ENCODE results near the gene SMAD7. TPM values are rescaled to one million over a fixed set of nuclear protein-coding genes. Genes with fewer than 3 reads are reported as not detected.

The SMAD7 gene
- total RNA-seq, 1 donor from 2014 or later = 34.6 TPM

DNA sequence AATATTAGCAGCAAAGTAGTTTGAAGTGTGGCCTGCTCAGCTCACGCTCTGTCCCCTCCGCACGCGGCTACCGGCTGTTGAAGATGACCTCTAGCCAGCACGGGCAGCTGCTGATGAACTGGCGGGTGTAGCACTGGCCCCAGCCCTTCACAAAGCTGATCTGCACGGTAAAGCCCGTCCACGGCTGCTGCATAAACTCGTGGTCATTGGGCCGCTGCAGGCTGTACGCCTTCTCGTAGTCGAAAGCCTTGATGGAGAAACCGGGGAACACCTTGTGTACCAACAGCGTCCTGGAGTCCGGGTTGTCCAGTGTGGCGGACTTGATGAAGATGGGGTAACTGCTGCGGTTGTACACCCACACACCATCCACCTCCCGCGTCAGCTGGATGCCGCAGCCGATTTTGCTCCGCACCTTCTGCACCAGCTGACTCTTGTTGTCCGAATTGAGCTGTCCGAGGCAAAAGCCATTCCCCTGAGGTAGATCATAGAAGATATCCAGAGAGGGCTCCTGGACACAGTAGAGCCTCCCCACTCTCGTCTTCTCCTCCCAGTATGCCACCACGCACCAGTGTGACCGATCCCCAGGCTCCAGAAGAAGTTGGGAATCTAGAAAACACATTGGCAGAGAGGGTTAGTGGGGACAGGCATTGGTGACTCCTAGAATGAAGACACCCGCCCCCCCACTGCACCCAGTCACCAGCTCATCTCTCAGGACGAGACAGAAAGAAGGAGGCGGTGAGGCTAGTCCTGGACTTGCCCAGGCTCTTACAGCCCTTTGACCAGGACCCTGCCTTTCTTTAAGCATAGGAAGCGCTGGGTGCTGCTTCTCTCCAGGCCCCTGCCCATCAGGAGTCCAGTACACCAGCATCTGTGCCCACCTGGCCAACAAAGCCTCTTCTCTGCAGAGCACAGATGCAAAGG is 29.2 kb downstream of the SMAD7 start:
- intact Hi-C loops (cut with micrococcal nuclease) = no loop called here

GRCh38 chr18:48920408-48921038 is 30.2 kb downstream of the SMAD7 start:
- intact Hi-C loops (cut with micrococcal nuclease) = no loop called here

DNA sequence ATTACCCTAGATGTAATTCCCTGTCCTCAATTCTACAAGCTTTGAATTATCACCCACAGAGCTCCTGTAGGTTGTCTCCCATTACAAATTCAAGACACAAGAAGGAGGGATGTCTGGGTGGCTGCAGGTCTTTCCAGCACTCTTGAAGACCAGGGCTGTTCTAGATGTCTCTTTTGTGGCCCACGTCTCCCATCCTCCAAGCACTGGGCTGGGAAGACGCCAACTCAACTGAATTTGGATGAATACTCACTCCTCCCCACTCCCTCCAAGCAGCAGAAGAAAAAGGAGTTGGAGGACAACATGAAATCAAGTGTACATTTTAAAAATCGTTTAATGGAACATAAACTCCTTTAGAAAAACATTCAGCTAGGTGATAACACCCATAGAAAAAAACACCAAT is 31.2 kb downstream of the SMAD7 start:
- intact Hi-C loops (cut with micrococcal nuclease) = no loop called here

DNA sequence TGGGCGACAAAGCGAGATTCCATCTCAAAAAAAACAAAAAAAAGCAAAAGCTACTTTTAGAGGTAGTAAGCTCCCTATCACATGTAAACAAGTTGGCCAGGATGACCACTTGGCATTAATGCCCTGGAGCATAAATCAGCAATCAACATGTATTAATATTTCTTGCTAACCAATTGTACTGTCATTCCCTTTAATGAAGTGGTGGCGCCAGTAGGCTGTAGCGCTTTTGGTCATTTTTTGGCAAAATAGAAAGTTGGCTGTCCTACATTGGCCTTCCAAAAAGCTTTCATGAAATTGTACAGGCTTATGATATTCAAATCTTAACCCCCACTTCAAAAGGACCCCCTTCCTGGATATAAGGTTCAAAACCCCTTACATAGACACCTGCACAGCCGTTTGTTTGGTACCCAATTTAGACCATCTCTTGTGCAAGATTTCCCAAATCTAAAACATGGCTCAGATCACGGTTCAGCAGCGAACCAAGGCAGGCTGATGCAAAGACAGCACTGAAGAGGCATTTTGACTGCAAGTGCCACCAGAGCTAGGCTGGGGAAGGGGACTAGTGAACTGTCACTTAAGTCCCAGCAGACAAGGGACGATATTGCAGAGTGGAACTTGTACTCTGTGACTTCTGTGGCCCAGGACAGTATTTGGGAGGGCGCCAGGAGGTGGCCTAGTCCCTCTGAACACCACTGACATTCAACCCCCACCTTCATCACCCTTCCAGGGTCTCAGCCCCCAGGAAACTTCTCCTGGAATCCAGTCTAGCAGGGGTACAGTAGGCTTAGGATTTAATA is 31.9 kb downstream of the SMAD7 start:
- intact Hi-C loops (cut with micrococcal nuclease) = no loop called here

GRCh38 chr18:48917579-48918517 is 32.9 kb downstream of the SMAD7 start:
- intact Hi-C loops (cut with micrococcal nuclease) = no loop called here

DNA sequence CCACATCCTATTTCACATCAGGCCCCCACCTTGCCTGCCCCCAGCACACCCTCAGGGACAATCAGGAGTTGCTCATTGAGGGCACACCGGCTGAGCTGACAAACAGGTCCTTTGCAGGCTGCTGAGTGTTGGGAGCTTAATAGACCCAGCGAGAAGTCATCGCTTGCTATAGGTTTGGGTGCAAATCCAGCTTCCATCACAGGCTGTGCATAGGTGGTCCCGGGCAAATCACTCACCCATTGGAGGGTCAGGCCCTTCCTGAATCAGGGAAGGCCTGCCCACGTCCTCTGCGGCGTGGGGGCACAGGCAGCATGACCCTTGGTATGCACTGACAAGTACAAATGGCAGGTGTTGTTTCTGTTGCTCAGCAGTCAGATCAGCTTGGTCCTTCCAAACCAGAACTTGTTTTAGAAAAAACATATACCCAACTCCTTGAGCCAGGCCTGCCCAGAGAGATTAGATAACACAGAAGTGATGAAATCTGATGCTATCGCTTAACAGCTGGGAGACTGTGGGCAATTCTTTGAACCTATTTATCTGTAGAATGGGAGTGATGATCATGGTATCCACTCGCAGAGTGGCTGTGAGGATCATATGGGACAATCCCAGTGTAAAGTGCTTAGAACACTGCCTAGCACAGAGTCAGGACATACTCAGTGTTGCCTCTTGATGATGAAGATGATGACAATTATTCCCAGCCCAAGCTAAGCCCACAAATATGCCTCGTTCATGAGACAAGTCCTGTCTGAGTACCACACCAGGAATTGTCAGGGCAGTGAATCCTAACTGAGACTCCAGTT is 34.9 kb downstream of the SMAD7 start:
- intact Hi-C loops (cut with micrococcal nuclease) = no loop called here

GRCh38 chr18:48914581-48915251 is 36.0 kb downstream of the SMAD7 start:
- intact Hi-C loops (cut with micrococcal nuclease) = no loop called here

- intact Hi-C loops (cut with micrococcal nuclease) = loop anchor here (1.0 to 2.0 kb wide), 2 partner anchors 136 to 239 kb away; no protein-coding TSS in a partner anchor
Observed at GRCh38 chr18:48913775-48914174, 37.0 kb downstream of the SMAD7 start.

DNA sequence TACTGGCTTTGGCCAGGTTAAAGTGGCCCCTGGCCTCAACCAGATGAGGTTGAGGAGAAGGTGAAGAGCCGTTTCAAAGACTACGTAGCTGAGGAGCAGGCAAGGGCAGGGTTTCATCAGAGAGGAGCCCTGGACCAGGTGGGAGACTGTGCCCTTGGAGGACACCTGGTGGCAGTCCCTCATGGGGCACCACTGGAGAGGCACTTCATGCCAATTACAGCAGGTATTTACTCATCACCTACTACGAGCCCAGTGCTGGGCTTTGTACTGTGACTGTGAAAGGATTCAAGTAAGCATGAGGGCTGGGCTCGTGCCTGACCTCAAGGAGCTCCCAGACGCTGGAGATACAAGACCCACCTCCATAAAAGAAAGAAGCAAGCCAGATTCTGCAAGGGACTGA is 37.6 kb downstream of the SMAD7 start:
- intact Hi-C loops (cut with micrococcal nuclease) = loop anchor here (1.0 to 2.0 kb wide), 2 partner anchors 136 to 238 kb away; no protein-coding TSS in a partner anchor

DNA sequence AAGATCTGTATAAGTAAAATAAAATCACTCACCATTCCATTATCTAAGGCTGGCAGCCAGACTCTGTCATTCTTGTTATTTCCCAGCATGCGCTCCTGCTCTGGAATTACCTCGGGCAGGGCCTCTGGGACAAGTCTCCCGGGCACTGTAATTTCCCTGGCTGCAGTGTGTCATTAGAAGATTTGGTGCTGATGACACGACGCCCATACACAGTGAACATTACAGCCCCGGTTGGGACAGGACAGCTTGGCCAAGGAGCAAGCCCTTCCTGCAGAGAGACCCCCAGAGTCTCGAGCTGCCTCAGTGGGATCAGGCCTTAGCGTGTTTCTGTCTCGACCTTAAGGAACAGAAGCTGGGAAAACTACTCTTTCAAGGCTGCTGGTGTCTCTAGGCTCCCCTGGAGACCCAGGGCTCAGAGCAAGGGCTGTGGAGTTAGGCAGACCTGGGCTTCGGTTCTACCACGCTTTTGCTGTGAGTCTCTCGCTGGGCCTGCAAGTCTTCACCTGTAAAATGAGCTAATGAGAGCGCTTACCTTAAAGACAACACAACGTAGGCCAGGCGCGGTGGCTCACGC is 39.7 kb downstream of the SMAD7 start:
- intact Hi-C loops (cut with micrococcal nuclease) = no loop called here

GRCh38 chr18:48909721-48910120 is 41.0 kb downstream of the SMAD7 start:
- intact Hi-C loops (cut with micrococcal nuclease) = no loop called here

- intact Hi-C loops (cut with micrococcal nuclease) = no loop called here
Observed at GRCh38 chr18:48908916-48909315, 41.8 kb downstream of the SMAD7 start.

GRCh38 chr18:48905513-48905912 is 45.3 kb downstream of the SMAD7 start:
- intact Hi-C loops (cut with micrococcal nuclease) = no loop called here

DNA sequence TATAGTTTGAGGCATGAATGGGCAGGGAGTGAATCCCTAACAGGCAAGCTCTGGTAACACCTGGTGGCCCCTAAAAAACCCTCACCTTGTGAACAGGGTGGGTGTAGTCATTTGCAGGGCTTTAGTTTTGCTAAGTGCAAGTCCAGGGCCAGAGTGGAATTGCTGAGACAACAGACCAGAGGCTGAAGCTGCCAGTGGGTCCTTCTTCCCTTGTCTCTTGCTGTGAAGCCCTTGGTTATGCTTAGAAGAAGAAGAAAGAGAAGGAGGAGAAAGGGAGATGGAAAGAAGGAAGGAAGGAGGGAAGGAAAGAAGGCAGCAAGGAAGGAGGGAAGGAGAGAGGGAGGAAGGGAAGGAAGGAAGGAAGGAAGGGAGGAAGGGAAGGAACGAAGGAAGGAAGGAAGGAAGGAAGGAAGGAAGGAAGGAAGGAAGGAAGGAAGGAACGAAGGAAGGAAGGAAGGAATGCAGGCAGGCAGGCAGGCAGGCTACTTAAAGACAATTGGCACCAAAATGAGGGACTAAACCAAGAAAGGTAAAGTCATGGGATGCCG is 45.8 kb downstream of the SMAD7 start:
- intact Hi-C loops (cut with micrococcal nuclease) = no loop called here

- intact Hi-C loops (cut with micrococcal nuclease) = no loop called here
Observed at GRCh38 chr18:48904091-48904490, 46.7 kb downstream of the SMAD7 start.

GRCh38 chr18:48902856-48903601 is 47.7 kb downstream of the SMAD7 start:
- intact Hi-C loops (cut with micrococcal nuclease) = no loop called here

DNA sequence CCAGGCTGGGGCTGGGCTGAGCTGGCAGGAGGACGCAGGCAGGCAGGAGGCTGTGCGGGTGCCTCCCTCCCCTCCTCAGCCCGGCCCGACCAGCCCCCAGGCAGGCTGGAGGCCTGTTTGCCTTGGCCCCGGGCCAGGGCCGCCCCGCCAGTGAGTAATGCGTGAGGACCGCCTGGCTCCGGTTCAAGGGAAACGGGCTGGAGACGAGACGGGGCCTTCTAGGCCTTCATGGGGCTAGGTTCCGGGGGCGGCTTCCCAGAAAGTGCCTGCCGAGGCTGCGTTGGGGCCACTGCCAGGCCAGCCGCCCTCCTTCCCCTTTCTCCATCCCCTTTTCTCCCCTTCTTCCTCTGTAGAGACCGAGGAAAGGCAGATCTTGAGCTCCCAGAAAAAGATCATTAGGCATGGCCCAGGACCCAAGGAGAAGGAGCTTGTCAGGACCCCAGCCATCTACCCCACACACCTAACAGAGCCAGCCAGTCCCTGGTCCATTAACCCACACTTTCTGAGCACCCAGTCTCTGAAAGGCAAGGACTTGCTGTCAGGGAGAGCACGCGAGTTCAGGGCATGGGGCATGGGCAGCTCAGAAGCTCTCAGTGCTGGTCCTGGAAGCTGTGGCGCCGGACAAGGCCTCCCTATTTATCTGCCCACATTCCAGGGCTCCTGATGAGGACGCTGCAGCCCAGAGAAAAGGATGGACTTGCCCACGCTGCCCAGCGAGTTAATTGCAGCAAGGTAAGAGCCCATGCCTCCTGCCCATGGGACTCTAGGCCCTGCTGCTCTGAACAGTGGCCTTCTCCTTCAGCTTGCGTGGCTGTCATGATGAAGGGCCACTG is 48.5 kb downstream of the SMAD7 start:
- intact Hi-C loops (cut with micrococcal nuclease) = no loop called here
